ENCODE data around the gene GAGE1. TPM values are rescaled to one million over a fixed set of nuclear protein-coding genes. Genes with fewer than 3 reads are reported as not detected.

The GAGE1 gene
- total and polyA plus RNA-seq, 7 donors = not detected

- intact Hi-C loops (cut with DNase I) = no loop called here
- TF ChIP-seq CTCF (IDR thresholded peaks at IDR 0.05) = no peak
- TF ChIP-seq POLR2A (IDR thresholded peaks at IDR 0.05) = no peak
- no peak for TF ChIP-seq POLR2AphosphoS5 (IDR thresholded peaks at IDR 0.05)
- no peak for TF ChIP-seq EP300 (IDR thresholded peaks at IDR 0.05)
- no peaks in the 10 kb centered on the region for H3K27me3 ChIP-seq
- H3K9me3 ChIP-seq = no peaks in the 10 kb centered on the region
- 68 to 74% methylated on average over 3 of the region's 3 CpGs for WGBS, 2 donors
- no peak overlapping the region for H3K27ac ChIP-seq
- no peaks in the 10 kb centered on the region for H3K4me1 ChIP-seq
- DNase-seq = no peak
- no peaks in the 10 kb centered on the region for H3K36me3 ChIP-seq
- H3K4me3 ChIP-seq = no peak overlapping the region
Observed at GRCh38 chrX:49656533-49656932, 57.7 kb downstream of the GAGE1 start.

Other genes starting within 250 kb of the GAGE1 start
- not detected for gene GAGE12C, start 66.8 kb upstream of the GAGE1 start, total RNA-seq
- not detected for gene GAGE12C, start 66.8 kb upstream of the GAGE1 start, polyA plus RNA-seq
- not detected for gene GAGE12D, start 57.3 kb upstream of the GAGE1 start, total RNA-seq
- gene GAGE12D, start 57.3 kb upstream of the GAGE1 start, polyA plus RNA-seq = not detected
- not detected for gene GAGE12E, start 47.7 kb upstream of the GAGE1 start, total RNA-seq
- not detected for gene GAGE12E, start 47.7 kb upstream of the GAGE1 start, polyA plus RNA-seq
- gene GAGE12F, start 38.2 kb upstream of the GAGE1 start, total RNA-seq = not detected
- gene GAGE12F, start 38.2 kb upstream of the GAGE1 start, polyA plus RNA-seq = not detected
- gene GAGE12G, start 28.6 kb upstream of the GAGE1 start, total RNA-seq = not detected
- gene GAGE12G, start 28.6 kb upstream of the GAGE1 start, polyA plus RNA-seq = not detected
- not detected for gene GAGE12H, start 19.1 kb upstream of the GAGE1 start, total RNA-seq
- gene GAGE12H, start 19.1 kb upstream of the GAGE1 start, polyA plus RNA-seq = not detected
- not detected for gene GAGE2A, start 9.5 kb upstream of the GAGE1 start, total RNA-seq
- gene GAGE2A, start 9.5 kb upstream of the GAGE1 start, polyA plus RNA-seq = not detected
- gene PAGE1, start 97.0 kb downstream of the GAGE1 start, total RNA-seq = not detected
- not detected for gene PAGE1, start 97.0 kb downstream of the GAGE1 start, polyA plus RNA-seq
- not detected for gene PAGE4, start 230.3 kb downstream of the GAGE1 start, total RNA-seq
- gene PAGE4, start 230.3 kb downstream of the GAGE1 start, polyA plus RNA-seq = not detected